ENCODE results near the gene COG2.

COG2 gene

DNA sequence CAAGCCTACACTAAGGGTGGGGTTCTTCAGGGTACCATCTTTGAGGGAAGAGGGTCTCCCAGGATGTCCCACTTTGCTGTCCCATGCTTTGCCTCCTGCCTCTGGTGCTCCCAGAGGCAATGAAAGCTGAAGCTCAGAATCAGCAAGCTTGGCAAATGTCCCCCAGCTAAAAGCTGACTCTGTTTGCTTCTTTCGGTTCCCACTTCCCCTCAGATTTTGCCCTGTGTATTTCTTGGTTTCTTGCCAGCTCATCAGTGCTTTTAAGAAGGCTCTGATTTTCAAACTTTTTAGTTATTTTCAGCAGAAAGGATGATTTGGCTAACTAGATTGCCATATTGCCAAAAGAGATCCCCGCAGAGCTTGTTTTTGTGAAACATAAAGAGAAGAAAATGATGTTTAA is 33.1 kb upstream of the COG2 start:
- TF ChIP-seq TAF1 (IDR thresholded peaks at IDR 0.05; ENCODE audit: low read depth, low read length) = no peak
- TF ChIP-seq PAX5 (IDR thresholded peaks at IDR 0.05; ENCODE audit: insufficient read depth, low read length, severe bottlenecking) = no peak
- no peak for TF ChIP-seq POLR2AphosphoS5 (IDR thresholded peaks at IDR 0.05; ENCODE audit: low read depth, low read length)
- TF ChIP-seq SPI1 (IDR thresholded peaks at IDR 0.05; ENCODE audit: low read depth, low read length) = peak; percentile 89
- no peak for TF ChIP-seq POU2F2 (IDR thresholded peaks at IDR 0.05; ENCODE audit: low read depth, low read length)
- DNase-seq (ENCODE audit: insufficient read length, low spot score) (no peak), FAIRE-seq (no peak)

- FAIRE-seq (no peak), DNase-seq (ENCODE audit: insufficient read length, low spot score) (no peak)
- no peak for TF ChIP-seq TAF1 (IDR thresholded peaks at IDR 0.05; ENCODE audit: low read depth, low read length)
- no peak for TF ChIP-seq POLR2A (IDR thresholded peaks at IDR 0.05; ENCODE audit: low read depth, low read length)
- TF ChIP-seq PAX5 (IDR thresholded peaks at IDR 0.05; ENCODE audit: insufficient read depth, low read length, severe bottlenecking) = no peak
- TF ChIP-seq POLR2AphosphoS5 (IDR thresholded peaks at IDR 0.05; ENCODE audit: low read depth, low read length) = no peak
- no peak for TF ChIP-seq SPI1 (IDR thresholded peaks at IDR 0.05; ENCODE audit: low read depth, low read length)
- TF ChIP-seq POU2F2 (IDR thresholded peaks at IDR 0.05; ENCODE audit: low read depth, low read length) = no peak
Observed at GRCh38 chr1:230610589-230610988, 31.7 kb upstream of the COG2 start.

DNA sequence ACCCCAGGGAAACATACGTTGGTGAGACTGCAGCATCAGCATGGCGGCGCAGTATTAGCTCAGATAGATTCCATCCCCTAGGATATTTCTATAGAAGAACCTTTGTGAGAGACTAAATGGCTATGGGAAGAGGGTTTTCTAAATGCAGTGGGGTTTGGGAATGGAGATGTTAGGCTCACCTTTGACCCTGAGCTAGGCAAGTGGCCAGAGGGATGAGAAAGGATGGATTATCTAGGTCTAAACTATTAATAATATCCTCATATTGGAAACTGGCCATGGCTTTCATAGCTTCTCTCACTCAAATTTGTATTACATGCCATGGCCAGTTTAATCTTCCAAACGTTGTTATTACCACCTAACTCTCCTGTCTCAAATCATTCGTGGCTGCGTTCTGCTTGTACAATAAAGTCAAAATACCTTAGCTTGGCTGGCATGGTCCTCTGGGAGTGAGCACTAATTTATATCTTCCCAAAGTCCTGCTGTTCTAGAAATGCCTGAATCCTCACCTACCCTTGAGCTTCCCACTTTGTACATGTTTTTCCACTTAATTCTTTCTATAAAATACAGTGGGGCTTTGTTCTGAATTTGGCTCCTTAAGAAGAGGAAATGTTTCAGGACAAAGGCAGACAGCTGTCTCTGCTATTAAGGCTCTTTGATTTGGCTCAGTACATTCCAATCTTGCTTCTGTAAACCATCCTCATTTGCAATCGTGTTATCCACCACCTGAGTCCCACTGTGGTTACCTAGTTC is 31.0 kb upstream of the COG2 start:
- TF ChIP-seq SPI1 (IDR thresholded peaks at IDR 0.05; ENCODE audit: low read depth, low read length) (no peak), PAX5 (IDR thresholded peaks at IDR 0.05; ENCODE audit: insufficient read depth, low read length, severe bottlenecking) (no peak), TAF1 (IDR thresholded peaks at IDR 0.05; ENCODE audit: low read depth, low read length) (no peak), POU2F2 (IDR thresholded peaks at IDR 0.05; ENCODE audit: low read depth, low read length) (no peak), POLR2A (IDR thresholded peaks at IDR 0.05; ENCODE audit: low read depth, low read length) (no peak)
- FAIRE-seq = no peak

DNA sequence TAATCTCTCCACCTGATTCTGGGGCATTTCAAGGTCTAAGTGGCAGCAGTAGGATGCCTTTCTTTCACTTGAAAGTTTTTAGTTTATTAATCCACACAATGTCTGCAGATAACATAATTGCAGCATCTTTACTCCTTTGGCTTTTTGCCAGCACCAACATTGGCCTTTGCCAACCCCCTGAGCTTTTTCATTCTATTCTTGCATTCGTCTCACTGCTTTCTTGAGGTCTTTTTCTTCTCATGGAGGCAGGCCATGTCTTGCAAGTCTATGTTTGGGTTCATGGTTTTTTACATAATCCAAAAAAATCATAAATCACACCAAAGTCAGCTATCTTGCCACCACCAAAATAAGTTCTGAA is 30.4 kb upstream of the COG2 start:
- no peak for FAIRE-seq
- TF ChIP-seq POU2F2 (IDR thresholded peaks at IDR 0.05; ENCODE audit: low read depth, low read length) (no peak), POLR2AphosphoS5 (IDR thresholded peaks at IDR 0.05; ENCODE audit: low read depth, low read length) (no peak), TAF1 (IDR thresholded peaks at IDR 0.05; ENCODE audit: low read depth, low read length) (no peak)

More for the DNA sequence above, 31.0 kb upstream of the COG2 start:
- no peak for DNase-seq (ENCODE audit: insufficient read length, low spot score)

DNA sequence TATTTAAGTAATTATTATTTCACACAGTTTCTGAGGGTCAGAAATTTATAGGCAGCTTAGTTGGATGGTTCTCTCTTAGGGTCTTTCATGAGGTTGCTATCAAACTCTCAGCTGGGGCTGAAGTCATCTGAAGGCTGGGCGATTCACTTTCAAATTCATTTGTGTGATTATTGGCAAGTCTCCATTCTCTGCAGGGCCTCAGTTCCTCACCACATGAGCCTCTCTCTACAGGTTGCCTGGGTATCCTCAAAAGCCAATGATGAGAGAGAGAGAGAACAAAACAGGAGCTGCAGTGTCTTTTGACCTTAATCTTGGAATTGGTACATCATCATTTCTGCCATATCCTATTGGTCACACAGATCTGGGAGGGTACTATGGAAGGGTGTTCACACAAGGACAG is 29.6 kb upstream of the COG2 start:
- no peak for FAIRE-seq
- DNase-seq (ENCODE audit: insufficient read length, low spot score) = no peak
- no peak for TF ChIP-seq PAX5 (IDR thresholded peaks at IDR 0.05; ENCODE audit: insufficient read depth, low read length, severe bottlenecking)
- TF ChIP-seq TAF1 (IDR thresholded peaks at IDR 0.05; ENCODE audit: low read depth, low read length) = no peak
- no peak for TF ChIP-seq POU2F2 (IDR thresholded peaks at IDR 0.05; ENCODE audit: low read depth, low read length)
- no peak for TF ChIP-seq POLR2AphosphoS5 (IDR thresholded peaks at IDR 0.05; ENCODE audit: low read depth, low read length)
- no peak for TF ChIP-seq POLR2A (IDR thresholded peaks at IDR 0.05; ENCODE audit: low read depth, low read length)

More for the DNA sequence above, 30.4 kb upstream of the COG2 start:
- DNase-seq (ENCODE audit: insufficient read length, low spot score) = no peak

DNA sequence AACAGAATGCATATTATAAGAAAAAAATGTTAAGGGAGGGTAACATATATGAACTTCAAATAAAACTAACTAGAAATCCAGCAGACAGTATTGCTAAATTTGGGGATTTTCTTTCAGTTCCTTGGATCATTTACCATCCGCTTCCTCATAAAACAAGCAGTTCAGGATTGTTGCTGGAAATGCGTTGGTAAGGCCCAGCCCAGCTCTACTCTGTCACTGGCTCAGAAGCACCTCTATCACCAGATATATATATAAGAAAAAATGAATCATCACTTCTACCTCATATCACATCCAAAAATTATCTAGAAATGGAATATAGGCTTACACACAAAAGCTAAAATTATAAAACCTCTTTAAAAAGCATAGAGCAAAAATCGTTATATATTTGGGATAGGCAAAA is 28.2 kb upstream of the COG2 start:
- TF ChIP-seq PAX5 (IDR thresholded peaks at IDR 0.05; ENCODE audit: insufficient read depth, low read length, severe bottlenecking) = no peak
- no peak for TF ChIP-seq SPI1 (IDR thresholded peaks at IDR 0.05; ENCODE audit: low read depth, low read length)
- TF ChIP-seq TAF1 (IDR thresholded peaks at IDR 0.05; ENCODE audit: low read depth, low read length) = no peak
- TF ChIP-seq POU2F2 (IDR thresholded peaks at IDR 0.05; ENCODE audit: low read depth, low read length) = no peak
- TF ChIP-seq POLR2A (IDR thresholded peaks at IDR 0.05; ENCODE audit: low read depth, low read length) = no peak
- no peak for TF ChIP-seq POLR2AphosphoS5 (IDR thresholded peaks at IDR 0.05; ENCODE audit: low read depth, low read length)
- no peak for FAIRE-seq
- no peak for DNase-seq (ENCODE audit: insufficient read length, low spot score)

GRCh38 chr1:230618537-230618936 is 23.7 kb upstream of the COG2 start:
- FAIRE-seq = no peak
- TF ChIP-seq POLR2AphosphoS5 (IDR thresholded peaks at IDR 0.05; ENCODE audit: low read depth, low read length) (no peak), SPI1 (IDR thresholded peaks at IDR 0.05; ENCODE audit: low read depth, low read length) (no peak), PAX5 (IDR thresholded peaks at IDR 0.05; ENCODE audit: insufficient read depth, low read length, severe bottlenecking) (no peak), POU2F2 (IDR thresholded peaks at IDR 0.05; ENCODE audit: low read depth, low read length) (no peak), TAF1 (IDR thresholded peaks at IDR 0.05; ENCODE audit: low read depth, low read length) (no peak), POLR2A (IDR thresholded peaks at IDR 0.05; ENCODE audit: low read depth, low read length) (no peak)
- no peak for DNase-seq (ENCODE audit: insufficient read length, low spot score)

DNA sequence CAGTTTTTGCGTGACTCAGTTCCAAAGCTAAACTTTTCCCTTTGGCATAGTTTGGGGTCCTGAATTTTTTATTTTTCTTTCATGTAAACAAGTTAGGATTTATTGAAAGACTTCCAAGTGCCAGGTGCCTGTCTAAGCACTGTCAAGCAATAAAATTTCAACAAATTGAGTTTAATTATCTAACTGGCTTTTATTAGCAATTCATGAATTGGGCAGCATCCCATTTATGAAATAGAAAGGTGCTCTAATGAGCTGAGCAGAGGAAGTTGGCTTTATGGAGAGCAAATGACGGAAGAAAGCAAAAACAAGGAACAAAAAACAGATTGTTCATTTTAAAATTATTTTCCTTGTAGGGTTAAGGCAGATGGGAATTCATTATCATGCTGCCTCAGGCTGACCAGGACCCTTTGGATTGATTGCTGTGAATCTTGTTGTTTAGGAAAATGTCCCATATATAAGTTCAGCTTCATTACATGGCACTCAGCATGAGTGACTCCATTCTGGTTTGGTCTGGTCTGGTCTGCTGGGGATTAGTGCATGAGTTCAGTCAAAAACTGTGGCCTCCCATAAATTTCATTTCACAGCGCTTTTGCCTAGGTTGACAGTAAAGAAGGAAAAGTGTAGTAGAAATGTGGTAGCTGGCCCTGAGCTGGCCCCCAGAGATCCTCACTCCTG is 21.5 kb upstream of the COG2 start:
- FAIRE-seq = no peak
- TF ChIP-seq PAX5 (IDR thresholded peaks at IDR 0.05; ENCODE audit: insufficient read depth, low read length, severe bottlenecking) (no peak), POU2F2 (IDR thresholded peaks at IDR 0.05; ENCODE audit: low read depth, low read length) (no peak), POLR2A (IDR thresholded peaks at IDR 0.05; ENCODE audit: low read depth, low read length) (no peak), POLR2AphosphoS5 (IDR thresholded peaks at IDR 0.05; ENCODE audit: low read depth, low read length) (no peak), TAF1 (IDR thresholded peaks at IDR 0.05; ENCODE audit: low read depth, low read length) (no peak), SPI1 (IDR thresholded peaks at IDR 0.05; ENCODE audit: low read depth, low read length) (no peak)
- no peak for DNase-seq (ENCODE audit: insufficient read length, low spot score)

GRCh38 chr1:230621324-230622030 is 20.8 kb upstream of the COG2 start:
- DNase-seq (ENCODE audit: insufficient read length, low spot score) = no peak
- no peak for TF ChIP-seq POU2F2 (IDR thresholded peaks at IDR 0.05; ENCODE audit: low read depth, low read length)
- TF ChIP-seq POLR2A (IDR thresholded peaks at IDR 0.05; ENCODE audit: low read depth, low read length) = no peak
- TF ChIP-seq POLR2AphosphoS5 (IDR thresholded peaks at IDR 0.05; ENCODE audit: low read depth, low read length) = no peak
- no peak for TF ChIP-seq SPI1 (IDR thresholded peaks at IDR 0.05; ENCODE audit: low read depth, low read length)
- no peak for TF ChIP-seq TAF1 (IDR thresholded peaks at IDR 0.05; ENCODE audit: low read depth, low read length)
- FAIRE-seq = no peak

All from GM12891 (cell line).